HL-60 (cell line): ENCODE measurements around the gene CHMP1A.

Source experiments
- SPI1 ChIP-seq: IDR thresholded peaks from 2 replicates; pipeline ENCODE4 v1.6.1; 2012; ENCODE audit warnings: low read depth, mild to moderate bottlenecking, borderline replicate concordance
- TF ChIP-seq, protein P1 (sequence below): IDR thresholded peaks from one replicate; pipeline ENCODE4 v1.5.1; 2011; ENCODE audit warnings: low read length, control low read depth, inconsistent platforms; ENCODE audit not compliant: insufficient read depth

DNA sequence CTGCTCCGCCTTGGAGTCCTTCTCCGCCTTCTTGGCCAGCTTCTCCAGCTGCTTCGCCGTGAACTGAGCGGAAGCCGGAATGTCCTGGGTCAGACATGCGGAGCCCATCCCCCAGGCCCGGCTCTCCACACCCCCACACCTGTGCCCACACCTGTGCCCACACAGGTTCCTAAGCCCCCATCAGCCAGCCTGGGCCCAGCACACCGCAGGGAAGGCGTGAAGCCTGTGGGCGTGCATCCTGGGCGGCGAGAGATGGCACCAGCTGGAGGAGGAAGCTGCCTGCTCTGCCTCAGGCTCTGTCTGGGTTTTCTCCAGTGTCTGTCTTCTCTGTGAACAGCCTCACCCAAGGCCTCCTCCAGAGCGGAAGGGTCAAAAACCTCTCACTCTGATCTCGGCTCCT lies 5.9 kb downstream of the CHMP1A start:
- TF ChIP-seq, protein P1, sequence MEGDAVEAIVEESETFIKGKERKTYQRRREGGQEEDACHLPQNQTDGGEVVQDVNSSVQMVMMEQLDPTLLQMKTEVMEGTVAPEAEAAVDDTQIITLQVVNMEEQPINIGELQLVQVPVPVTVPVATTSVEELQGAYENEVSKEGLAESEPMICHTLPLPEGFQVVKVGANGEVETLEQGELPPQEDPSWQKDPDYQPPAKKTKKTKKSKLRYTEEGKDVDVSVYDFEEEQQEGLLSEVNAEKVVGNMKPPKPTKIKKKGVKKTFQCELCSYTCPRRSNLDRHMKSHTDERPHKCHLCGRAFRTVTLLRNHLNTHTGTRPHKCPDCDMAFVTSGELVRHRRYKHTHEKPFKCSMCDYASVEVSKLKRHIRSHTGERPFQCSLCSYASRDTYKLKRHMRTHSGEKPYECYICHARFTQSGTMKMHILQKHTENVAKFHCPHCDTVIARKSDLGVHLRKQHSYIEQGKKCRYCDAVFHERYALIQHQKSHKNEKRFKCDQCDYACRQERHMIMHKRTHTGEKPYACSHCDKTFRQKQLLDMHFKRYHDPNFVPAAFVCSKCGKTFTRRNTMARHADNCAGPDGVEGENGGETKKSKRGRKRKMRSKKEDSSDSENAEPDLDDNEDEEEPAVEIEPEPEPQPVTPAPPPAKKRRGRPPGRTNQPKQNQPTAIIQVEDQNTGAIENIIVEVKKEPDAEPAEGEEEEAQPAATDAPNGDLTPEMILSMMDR = no peak
- no peak for TF ChIP-seq SPI1
